ENCODE results near the gene ALG8.

- TF ChIP-seq CTCF (IDR thresholded peaks at IDR 0.05) (no peak), POLR2A (IDR thresholded peaks at IDR 0.05) (no peak), POLR2AphosphoS5 (IDR thresholded peaks at IDR 0.05) (no peak)
Measured at GRCh38 chr11:78177216-78177615, 37.8 kb upstream of the ALG8 start.

Measured in suprapubic skin (tissue), 4 donors.